HTERT RPE-1 (cell line): ENCODE data around the gene PRDM1.

Experiments
- in situ Hi-C: fragments of 300-500 bp; cut with MboI; formaldehyde crosslinking; loops from 4 replicates; pipeline ENCODE4 v1.14.3; 2020; ENCODE audit warnings: low sequenced_read_pairs

PRDM1 gene

DNA sequence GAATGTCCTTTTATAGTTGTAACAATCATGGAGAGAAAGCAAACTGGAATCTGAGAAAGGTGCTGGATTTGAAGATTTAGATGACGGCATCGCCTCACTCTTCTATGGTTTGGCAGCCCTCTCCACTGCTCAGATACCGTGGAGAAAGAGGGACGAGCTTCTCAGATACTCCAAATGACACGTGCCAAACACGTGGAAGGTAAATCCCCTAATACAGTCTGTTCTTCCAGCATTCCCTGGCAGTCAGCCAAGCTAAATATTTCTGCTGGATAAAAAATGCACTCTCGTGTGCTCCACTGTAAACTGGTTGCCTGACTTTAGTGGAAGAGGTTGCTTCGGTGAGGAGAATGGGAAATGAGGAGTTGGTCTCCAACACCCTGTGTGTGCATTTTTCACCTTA is 16.7 kb upstream of the PRDM1 start:
- in situ Hi-C loops: no loop called here

DNA sequence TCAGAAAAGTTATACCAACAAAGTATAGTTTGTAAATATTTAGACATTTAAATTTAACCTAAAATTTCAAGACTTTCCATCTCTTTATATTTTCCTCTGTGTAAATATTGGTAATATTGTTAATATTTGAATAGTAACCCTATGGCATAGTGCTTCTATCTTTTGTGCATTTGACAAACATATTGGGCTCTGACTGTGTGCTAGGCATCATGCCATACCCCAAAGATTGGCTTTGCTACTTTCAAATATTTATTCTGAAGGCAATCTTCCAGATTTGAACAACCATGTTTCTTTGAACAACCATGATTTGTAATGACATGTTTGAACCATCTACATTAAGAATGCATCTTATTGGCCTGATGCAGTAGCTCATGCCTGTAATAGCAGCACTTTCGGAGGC is 15.5 kb upstream of the PRDM1 start:
- in situ Hi-C loops: no loop called here

GRCh38 chr6:106072501-106073090 is 13.5 kb upstream of the PRDM1 start:
- in situ Hi-C loops: no loop called here

GRCh38 chr6:106074146-106074545 is 12.0 kb upstream of the PRDM1 start:
- in situ Hi-C loops: no loop called here

DNA sequence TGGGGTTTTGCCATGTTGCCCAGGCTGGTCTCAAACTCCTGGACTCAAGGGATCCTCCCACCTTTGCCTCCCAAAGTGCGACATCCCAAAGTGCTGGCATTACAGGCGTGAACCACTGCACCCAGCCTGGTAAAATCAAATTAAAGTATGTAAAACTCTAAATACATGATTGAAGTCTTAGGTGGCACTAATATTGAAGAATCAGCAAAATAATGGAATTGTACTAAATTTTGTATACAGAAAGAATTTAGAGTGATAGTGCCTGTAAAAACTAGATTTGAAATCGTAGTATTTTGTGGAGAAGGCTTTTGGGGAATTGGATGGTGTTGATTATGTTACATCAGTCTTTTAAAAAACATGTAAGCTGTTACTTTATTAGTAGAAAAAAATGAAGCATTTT is 10.0 kb upstream of the PRDM1 start:
- in situ Hi-C loops: no loop called here

DNA sequence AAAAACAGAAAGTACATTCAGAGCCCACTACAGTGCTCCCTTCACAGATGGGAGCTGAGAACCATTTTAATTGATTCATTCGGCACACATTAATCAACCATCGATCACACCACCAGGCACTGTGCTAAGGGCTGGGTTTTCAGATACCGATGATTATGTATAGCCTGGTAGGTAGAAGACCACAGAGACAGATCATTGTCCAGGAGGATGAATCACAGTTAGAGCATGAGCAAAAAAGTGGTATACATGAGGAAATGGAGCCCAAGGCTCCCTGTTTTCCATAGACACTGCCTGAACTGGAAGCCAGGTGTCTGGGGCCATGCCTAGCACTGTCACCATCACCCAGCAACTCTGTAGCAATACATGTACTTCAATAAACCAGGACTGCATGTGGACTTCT is 9.0 kb upstream of the PRDM1 start:
- in situ Hi-C loops: no loop called here

- in situ Hi-C loops: no loop called here
Observed at GRCh38 chr6:106077881-106078280, 8.3 kb upstream of the PRDM1 start.

- in situ Hi-C loops: no loop called here
Observed at GRCh38 chr6:106079961-106080762, 6.0 kb upstream of the PRDM1 start.

GRCh38 chr6:106080763-106081095 is 5.4 kb upstream of the PRDM1 start:
- in situ Hi-C loops: no loop called here

DNA sequence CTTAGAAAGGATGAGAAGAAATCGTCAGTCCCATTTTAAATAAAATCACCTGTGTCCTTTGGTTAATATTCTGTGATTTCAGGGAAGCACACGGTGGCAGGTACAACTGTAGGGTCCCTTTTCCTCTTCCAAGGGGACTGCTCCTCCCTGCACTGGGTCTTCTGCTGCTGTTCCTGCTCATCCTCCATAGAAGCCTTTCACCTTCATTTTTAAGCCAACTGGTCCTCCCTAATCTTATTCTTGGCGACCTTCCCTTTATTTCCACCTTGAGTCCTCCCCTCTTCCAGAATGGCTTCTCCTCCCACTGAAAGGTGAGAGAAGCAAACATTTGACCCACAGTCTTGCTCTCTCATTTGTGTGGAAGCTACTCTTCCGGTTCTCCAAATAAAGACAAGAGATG is 4.4 kb upstream of the PRDM1 start:
- in situ Hi-C loops: no loop called here

- in situ Hi-C loops: no loop called here
Observed at GRCh38 chr6:106082735-106083398, 3.3 kb upstream of the PRDM1 start.

DNA sequence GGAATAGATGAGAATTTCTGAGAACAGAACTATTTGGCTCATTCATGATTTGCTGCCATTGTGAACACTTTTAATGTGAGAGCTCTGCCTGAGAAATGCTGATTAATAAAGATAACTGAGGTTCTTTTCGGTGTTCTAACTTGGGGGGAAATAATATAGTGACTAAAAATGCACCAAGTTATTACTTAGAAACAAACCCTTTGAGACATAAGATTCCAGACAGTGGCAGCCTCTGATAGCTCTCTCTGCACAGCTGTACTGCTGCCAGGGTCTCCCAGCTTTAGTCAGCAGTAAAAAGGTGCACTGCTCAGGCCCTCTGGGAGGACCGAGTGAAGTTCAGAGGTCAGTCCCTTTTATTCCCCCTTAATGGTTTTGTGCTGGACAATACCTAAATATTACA is 2.5 kb upstream of the PRDM1 start:
- in situ Hi-C loops: no loop called here

DNA sequence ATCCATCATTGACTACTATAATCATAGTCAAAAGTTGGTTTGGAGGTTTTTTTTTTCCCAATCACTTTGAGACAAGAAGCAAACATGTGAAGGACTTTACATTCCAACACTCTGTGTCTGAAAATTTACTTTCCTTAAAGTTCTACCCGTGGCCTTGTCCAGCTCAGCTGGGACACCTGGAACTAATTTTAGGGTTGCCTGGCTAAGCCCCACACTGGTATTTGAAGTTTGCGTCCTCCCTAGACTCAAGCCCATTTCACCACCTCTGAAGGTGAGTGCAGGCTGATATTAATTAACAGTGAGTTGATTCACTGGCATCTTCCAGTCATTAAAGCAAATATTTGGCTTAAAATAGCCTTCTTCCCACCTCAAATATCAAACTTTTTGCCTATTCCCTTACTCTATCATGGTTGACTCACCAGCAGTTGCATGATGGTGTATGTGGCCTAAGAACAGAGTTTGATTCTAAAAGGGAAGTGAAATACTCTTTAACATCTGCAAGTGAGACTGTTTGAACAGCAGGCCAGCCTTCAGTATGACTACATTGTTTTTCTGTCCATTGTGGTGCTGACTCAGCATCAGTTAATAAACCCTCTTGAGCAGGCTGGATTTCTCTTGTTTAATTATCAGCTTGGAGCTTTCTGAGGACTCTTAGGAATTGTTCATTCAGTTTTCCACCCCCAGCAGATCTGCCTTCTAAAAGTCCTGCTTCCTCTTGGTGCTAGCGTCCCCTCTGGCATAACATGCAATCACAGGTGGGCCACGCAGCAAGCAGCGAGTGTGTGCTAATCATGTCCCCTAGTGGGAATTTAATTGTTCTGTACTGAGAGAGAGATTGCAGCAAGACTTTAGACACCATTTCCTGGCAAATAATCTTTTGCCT is 1.8 kb upstream of the PRDM1 start:
- in situ Hi-C loops: no loop called here

GRCh38 chr6:106084989-106085691 is 996 bp upstream of the PRDM1 start:
- in situ Hi-C loops: no loop called here

DNA sequence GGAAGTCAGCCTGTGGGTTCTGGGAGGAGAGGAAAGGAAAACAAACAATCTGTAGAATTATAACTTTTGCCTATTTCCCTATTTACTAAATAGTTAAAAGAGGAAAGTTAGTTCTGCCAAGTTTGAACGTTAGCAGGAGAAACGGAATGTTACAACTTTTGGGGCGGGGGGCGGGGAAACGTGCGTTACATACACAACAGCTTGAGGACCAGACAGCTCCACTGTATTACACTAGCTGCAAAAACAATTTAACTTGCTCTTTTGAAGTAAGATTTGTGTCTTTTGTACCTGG is 498 bp upstream of the PRDM1 start:
- in situ Hi-C loops: no loop called here

DNA sequence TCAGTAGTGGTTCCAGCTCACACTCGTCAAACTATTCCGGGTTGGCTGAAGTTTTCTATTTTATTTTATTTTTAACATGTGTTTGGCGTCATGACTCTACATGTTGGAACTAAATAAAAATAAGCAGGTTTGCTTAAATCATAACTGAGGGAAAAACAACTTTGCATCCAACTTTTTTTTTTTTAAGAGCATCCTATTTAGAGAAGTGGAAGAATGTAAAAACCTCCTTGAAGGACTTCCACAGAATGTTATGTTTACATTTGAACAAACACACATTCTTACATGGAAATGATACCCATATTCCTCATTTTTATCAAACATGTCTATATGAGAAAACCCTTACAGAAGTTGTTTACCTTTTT is 659 bp downstream of the PRDM1 start:
- in situ Hi-C loops: no loop called here

DNA sequence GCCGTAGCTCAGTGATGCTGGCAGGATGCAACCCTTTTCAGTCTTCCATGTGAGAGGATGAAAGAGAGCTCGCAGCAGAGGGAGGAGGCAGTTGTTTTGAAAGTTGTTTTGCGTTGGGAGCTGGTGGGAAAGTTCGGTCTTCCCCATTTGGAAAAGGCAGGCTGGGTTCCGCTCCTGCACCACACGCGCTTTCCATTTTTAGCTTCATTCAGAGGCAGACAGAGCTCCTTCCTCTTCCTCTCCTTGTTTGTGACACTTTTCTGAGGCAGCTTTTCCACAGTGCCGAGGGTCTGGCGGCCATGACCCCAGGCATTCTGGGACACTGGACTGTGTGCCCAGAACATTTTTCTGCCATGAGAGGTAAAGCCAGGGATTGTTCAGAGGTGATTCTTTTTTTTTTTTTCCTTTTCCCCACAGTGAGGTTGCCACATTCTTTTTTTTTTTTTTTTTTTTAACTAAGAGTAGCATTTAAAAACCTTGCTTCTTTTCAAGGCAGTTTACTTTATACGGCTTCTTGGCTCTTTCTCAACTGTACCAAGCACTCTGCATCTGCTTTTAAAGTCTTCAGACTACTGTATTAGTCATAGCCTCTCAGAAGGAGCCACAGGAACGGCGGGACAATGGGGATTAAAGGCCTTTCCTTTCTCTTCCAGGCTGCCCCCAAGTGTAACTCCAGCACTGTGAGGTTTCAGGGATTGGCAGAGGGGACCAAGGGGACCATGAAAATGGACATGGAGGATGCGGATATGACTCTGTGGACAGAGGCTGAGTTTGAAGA is 1.6 kb downstream of the PRDM1 start:
- in situ Hi-C loops: no loop called here

DNA sequence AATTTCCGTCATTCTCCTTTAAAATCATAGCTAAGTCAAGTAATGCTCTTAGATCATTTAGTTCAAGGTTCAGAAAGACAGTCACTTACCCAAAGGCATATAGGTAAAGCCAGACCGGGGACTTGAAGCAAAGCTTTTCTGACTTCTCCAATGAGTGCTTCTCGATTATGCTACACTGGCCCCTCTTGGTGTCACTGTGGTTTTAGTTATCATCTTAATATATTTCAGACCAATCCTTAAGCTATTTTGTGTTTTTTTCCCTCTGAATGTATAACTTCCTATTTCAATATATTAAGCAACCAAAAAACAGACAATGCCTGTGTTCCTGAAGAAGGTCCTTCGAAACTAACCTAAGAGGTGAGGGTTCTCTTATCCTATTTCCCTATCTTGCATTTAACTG is 3.9 kb downstream of the PRDM1 start:
- in situ Hi-C loops: no loop called here

DNA sequence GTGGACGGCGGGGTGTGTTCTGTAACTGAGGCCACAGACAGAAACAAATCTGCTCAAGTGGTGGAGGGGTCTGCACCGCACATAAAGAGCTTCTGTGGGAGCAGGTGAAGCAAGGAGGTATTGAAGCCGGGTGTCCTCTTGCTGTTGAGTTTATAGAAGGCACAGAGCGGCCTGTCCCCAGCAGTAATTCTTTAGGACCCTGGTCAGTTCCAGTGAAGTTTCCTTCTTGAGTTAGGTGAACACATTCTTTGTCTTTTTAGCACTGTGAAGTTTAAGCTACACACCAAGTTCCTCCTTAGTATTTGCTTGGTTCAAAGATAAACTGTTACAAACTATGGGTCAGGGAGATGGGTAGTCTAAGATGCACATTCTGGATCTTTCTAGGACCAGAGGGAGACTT is 6.1 kb downstream of the PRDM1 start:
- in situ Hi-C loops: no loop called here

DNA sequence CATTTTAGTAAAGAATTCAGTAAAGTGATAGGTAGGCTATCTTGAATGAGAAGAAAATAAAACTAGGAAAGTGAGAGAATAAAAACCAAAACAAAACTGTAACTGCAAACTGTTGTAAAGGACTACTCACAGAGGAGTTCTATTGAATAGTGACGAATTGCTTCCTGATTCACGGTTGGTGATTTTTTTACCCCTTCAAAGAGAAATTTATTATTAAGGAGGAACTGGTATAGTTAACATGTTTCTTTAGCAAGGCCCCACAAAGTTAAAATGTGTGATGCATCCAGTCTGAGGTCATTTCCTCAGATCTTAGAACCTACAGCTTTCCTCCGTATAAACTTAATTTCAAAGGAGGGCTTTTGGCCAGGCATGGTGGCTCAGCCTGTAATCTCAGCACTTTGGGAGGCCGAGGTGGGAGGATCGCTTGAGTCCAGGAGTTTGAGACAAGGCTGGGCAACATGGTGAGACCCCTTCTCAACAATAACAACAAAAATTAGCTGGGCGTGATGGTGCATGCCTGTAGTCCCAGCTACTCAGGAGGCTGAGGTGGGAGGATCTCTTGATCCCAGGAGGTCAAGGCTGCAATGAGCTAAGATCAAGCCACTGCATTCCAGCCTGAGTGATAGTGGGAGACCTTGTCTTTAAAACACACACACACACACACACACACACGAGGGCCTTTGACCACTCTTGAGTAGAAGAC is 8.3 kb downstream of the PRDM1 start:
- in situ Hi-C loops: no loop called here
